SJSA1 (cell line): Measurements from ENCODE around the gene HIBCH. TPM values are rescaled to one million over a fixed set of nuclear protein-coding genes. Genes with fewer than 3 reads are reported as not detected.
"Not testable (repeated sequence)": the region's sequence is repeated elsewhere in the genome, so short reads cannot be mapped to it uniquely, and the experiment has no call there.

Experiments used
- DNase-seq, 2 experiments: peaks; one replicate each; pipeline ENCODE4 v3.0.0-alpha.2; 2015 to 2020; ENCODE audit warnings: low spot score in 2 of 2, low read depth in 1 of 2
- H3K27ac ChIP-seq: fragments of 250-450 bp; sonication (Bioruptor Pico); 2 replicates; pipeline ENCODE4 v1.5.1; 2020; ENCODE audit warnings: mild to moderate bottlenecking, moderate library complexity
- H3K27me3 ChIP-seq: fragments of 250-450 bp; sonication (Bioruptor Pico); replicated peaks from 2 replicates; pipeline ENCODE4 v1.5.1; 2020; ENCODE audit warnings: mild to moderate bottlenecking, moderate library complexity
- H3K36me3 ChIP-seq: fragments of 250-450 bp; sonication (Bioruptor Pico); 2 replicates; pipeline ENCODE4 v1.5.1; 2020; ENCODE audit warnings: mild to moderate bottlenecking
- H3K4me1 ChIP-seq: fragments of 250-450 bp; sonication (Bioruptor Pico); replicated peaks from 2 replicates; pipeline ENCODE4 v1.6.1; 2021; ENCODE audit warnings: mild to moderate bottlenecking
- H3K4me3 ChIP-seq: fragments of 250-450 bp; sonication (Bioruptor Pico); 2 replicates; pipeline ENCODE4 v1.5.1; 2020; ENCODE audit warnings: mild to moderate bottlenecking
- H3K9me3 ChIP-seq: fragments of 250-450 bp; sonication (Bioruptor Pico); replicated peaks from 2 replicates; pipeline ENCODE4 v1.5.1; 2020; ENCODE audit warnings: mild to moderate bottlenecking
- total RNA-seq: library from RNA; depleted of rRNA; stranded (reverse); fragments of >200 nt; shearing (Covaris generic); gene quantifications from 2 replicates; pipeline ENCODE4 v1.2.3, GENCODE V29; 2014

HIBCH gene
- total RNA-seq, 1 experiment from 2014 or later, result 16.0 TPM

- no peak overlapping the region for H3K4me3 ChIP-seq
- peaks cover 15% of the 10 kb centered on the region for H3K36me3 ChIP-seq
- no peaks in the 10 kb centered on the region for H3K27me3 ChIP-seq
- H3K27ac ChIP-seq, result no peak overlapping the region
- no peaks in the 10 kb centered on the region for H3K9me3 ChIP-seq
- DNase-seq, result no peak
- H3K4me1 ChIP-seq, result no peaks in the 10 kb centered on the region
These were observed 33.9 kb upstream of the HIBCH start for GRCh38 chr2:190353537-190353899.

GRCh38 chr2:190352668-190353536, 33.3 kb upstream of the HIBCH start:
- no peaks in the 10 kb centered on the region for H3K27me3 ChIP-seq
- H3K9me3 ChIP-seq, result no peaks in the 10 kb centered on the region
- H3K4me3 ChIP-seq, result no peak overlapping the region
- no peaks in the 10 kb centered on the region for H3K4me1 ChIP-seq
- peaks cover 15% of the 10 kb centered on the region for H3K36me3 ChIP-seq
- DNase-seq, result no peak
- no peak overlapping the region for H3K27ac ChIP-seq

GRCh38 chr2:190351955-190352354, 32.3 kb upstream of the HIBCH start:
- Histone ChIP-seq H3K36me3 (peaks cover 15% of the 10 kb centered on the region), H3K27me3 (no peaks in the 10 kb centered on the region), H3K4me3 (no peak overlapping the region), H3K27ac (no peak overlapping the region), H3K9me3 (no peaks in the 10 kb centered on the region), H3K4me1 (no peaks in the 10 kb centered on the region)
- no peak for DNase-seq

- no peak overlapping the region for H3K4me3 ChIP-seq
- no peaks in the 10 kb centered on the region for H3K4me1 ChIP-seq
- no peak overlapping the region for H3K27ac ChIP-seq
- H3K9me3 ChIP-seq, result no peaks in the 10 kb centered on the region
- no peaks in the 10 kb centered on the region for H3K27me3 ChIP-seq
- H3K36me3 ChIP-seq, result peaks cover 15% of the 10 kb centered on the region
- no peak for DNase-seq
These were observed 30.7 kb upstream of the HIBCH start for GRCh38 chr2:190350371-190350770.

- Histone ChIP-seq H3K36me3 (peaks cover 5% of the 10 kb centered on the region; the same call in 1 of the 2 replicates), H3K27ac (peak overlapping the region; percentile 75; the same call in 1 of the 2 replicates), H3K4me3 (peak overlapping the region; percentile 69), H3K4me1 (peaks cover 16% of the 10 kb centered on the region), H3K9me3 (no peaks in the 10 kb centered on the region), H3K27me3 (no peaks in the 10 kb centered on the region)
- no peak for DNase-seq
These were observed 24.7 kb upstream of the HIBCH start for GRCh38 chr2:190344276-190344827.

- H3K4me1 ChIP-seq, result peaks cover 16% of the 10 kb centered on the region
- DNase-seq, result peak; percentile 76 to 79
- peak within 1 kb of the TSS; percentile 69 for H3K4me3 ChIP-seq
- peaks cover 5% of the 10 kb centered on the region; the same call in 1 of the 2 replicates for H3K36me3 ChIP-seq
- H3K9me3 ChIP-seq, result no peaks in the 10 kb centered on the region
- H3K27ac ChIP-seq, result peak within 1 kb of the TSS; percentile 75
- H3K27me3 ChIP-seq, result no peaks in the 10 kb centered on the region
These were observed 24.1 kb upstream of the HIBCH start, which contains the start of gene INPP1 for GRCh38 chr2:190343536-190344275. INPP1 (plus strand) TSS chr2:190343589; CDS start chr2:190360103, 16,514 bp downstream.

GRCh38 chr2:190343089-190343535, 23.5 kb upstream of the HIBCH start:
- Histone ChIP-seq H3K4me3 (peak overlapping the region; percentile 69), H3K9me3 (no peaks in the 10 kb centered on the region), H3K27me3 (no peaks in the 10 kb centered on the region), H3K27ac (peak overlapping the region; percentile 75), H3K36me3 (peaks cover 5% of the 10 kb centered on the region; the same call in 1 of the 2 replicates), H3K4me1 (peaks cover 16% of the 10 kb centered on the region)
- DNase-seq, result no peak

GRCh38 chr2:190342611-190343010, 23.0 kb upstream of the HIBCH start:
- Histone ChIP-seq H3K4me1 (peaks cover 16% of the 10 kb centered on the region), H3K9me3 (no peaks in the 10 kb centered on the region), H3K27ac (no peak overlapping the region), H3K27me3 (no peaks in the 10 kb centered on the region), H3K4me3 (no peak overlapping the region), H3K36me3 (peaks cover 5% of the 10 kb centered on the region; the same call in 1 of the 2 replicates)
- DNase-seq, result no peak

GRCh38 chr2:190340369-190340768, 20.7 kb upstream of the HIBCH start:
- H3K4me3 ChIP-seq, result no peak overlapping the region
- no peaks in the 10 kb centered on the region for H3K27me3 ChIP-seq
- H3K4me1 ChIP-seq, result peaks cover 16% of the 10 kb centered on the region
- H3K36me3 ChIP-seq, result peaks cover 5% of the 10 kb centered on the region; the same call in 1 of the 2 replicates
- H3K27ac ChIP-seq, result no peak overlapping the region
- no peaks in the 10 kb centered on the region for H3K9me3 ChIP-seq
- DNase-seq, result peak; percentile 39 to 49

GRCh38 chr2:190339394-190339793, 19.8 kb upstream of the HIBCH start:
- no peak overlapping the region for H3K4me3 ChIP-seq
- H3K27ac ChIP-seq, result no peak overlapping the region
- H3K36me3 ChIP-seq, result peaks cover 5% of the 10 kb centered on the region; the same call in 1 of the 2 replicates
- peaks cover 14% of the 10 kb centered on the region for H3K4me1 ChIP-seq
- H3K27me3 ChIP-seq, result no peaks in the 10 kb centered on the region
- no peak for DNase-seq
- no peaks in the 10 kb centered on the region for H3K9me3 ChIP-seq

GRCh38 chr2:190338453-190338852, 18.8 kb upstream of the HIBCH start:
- Histone ChIP-seq H3K9me3 (no peaks in the 10 kb centered on the region), H3K27me3 (no peaks in the 10 kb centered on the region), H3K27ac (no peak overlapping the region), H3K4me3 (no peak overlapping the region), H3K4me1 (peaks cover 19% of the 10 kb centered on the region), H3K36me3 (no peaks in the 10 kb centered on the region; the same call in 1 of the 2 replicates)
- DNase-seq, result no peak

- Histone ChIP-seq H3K9me3 (no peaks in the 10 kb centered on the region), H3K27ac (no peak overlapping the region), H3K27me3 (no peaks in the 10 kb centered on the region), H3K4me1 (peaks cover 15% of the 10 kb centered on the region), H3K4me3 (no peak overlapping the region), H3K36me3 (no peaks in the 10 kb centered on the region)
- DNase-seq, result no peak
These were observed 16.8 kb upstream of the HIBCH start for GRCh38 chr2:190336420-190336819.

- peaks cover 13% of the 10 kb centered on the region for H3K4me1 ChIP-seq
- H3K4me3 ChIP-seq, H3K27ac ChIP-seq, DNase-seq, H3K36me3 ChIP-seq, H3K27me3 ChIP-seq, H3K9me3 ChIP-seq: not testable (repeated sequence)
These were observed 16.0 kb upstream of the HIBCH start for GRCh38 chr2:190335584-190335983.

GRCh38 chr2:190335225-190335559, 15.6 kb upstream of the HIBCH start:
- Histone ChIP-seq H3K9me3 (no peaks in the 10 kb centered on the region), H3K36me3 (no peaks in the 10 kb centered on the region), H3K27me3 (no peaks in the 10 kb centered on the region), H3K4me1 (peaks cover 13% of the 10 kb centered on the region), H3K4me3 (no peak overlapping the region), H3K27ac (no peak overlapping the region)
- no peak for DNase-seq
